Loucy (cell line): Measurements from ENCODE around the gene KLK3.

Experiments
- EZH2phosphoT487 ChIP-seq: fragments of 200-600 bp; IDR thresholded peaks from 2 replicates; pipeline ENCODE4 v1.6.1; 2018; ENCODE audit warnings: antibody characterized with exemption, mild to moderate bottlenecking, moderate library complexity, borderline replicate concordance
- TF ChIP-seq, protein P1 (sequence below): fragments of 200-600 bp; sonication (generic); conservative IDR thresholded peaks from 2 replicates; pipeline ENCODE4 v1.5.1; 2014; ENCODE audit warnings: mild to moderate bottlenecking, antibody characterized with exemption, low read length

DNA sequence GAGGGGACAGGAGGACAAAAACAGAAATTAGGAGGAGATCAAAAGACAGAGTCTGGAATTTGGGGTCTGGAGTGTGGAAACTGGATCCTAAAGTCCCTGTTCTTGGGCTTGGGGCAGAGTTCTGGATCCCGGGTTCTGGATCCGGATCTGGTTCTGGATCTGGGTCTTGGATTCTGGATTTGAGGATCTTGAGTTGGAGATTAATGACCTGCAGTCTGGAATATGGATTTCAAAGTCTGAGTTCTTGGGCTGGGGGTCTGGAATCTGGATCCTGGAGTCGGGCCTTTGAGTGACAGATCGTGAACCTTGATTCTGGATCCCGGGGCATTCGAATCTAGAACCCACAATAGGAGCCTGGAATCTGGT, 20.9 kb upstream of the KLK3 start:
- TF ChIP-seq, protein P1, sequence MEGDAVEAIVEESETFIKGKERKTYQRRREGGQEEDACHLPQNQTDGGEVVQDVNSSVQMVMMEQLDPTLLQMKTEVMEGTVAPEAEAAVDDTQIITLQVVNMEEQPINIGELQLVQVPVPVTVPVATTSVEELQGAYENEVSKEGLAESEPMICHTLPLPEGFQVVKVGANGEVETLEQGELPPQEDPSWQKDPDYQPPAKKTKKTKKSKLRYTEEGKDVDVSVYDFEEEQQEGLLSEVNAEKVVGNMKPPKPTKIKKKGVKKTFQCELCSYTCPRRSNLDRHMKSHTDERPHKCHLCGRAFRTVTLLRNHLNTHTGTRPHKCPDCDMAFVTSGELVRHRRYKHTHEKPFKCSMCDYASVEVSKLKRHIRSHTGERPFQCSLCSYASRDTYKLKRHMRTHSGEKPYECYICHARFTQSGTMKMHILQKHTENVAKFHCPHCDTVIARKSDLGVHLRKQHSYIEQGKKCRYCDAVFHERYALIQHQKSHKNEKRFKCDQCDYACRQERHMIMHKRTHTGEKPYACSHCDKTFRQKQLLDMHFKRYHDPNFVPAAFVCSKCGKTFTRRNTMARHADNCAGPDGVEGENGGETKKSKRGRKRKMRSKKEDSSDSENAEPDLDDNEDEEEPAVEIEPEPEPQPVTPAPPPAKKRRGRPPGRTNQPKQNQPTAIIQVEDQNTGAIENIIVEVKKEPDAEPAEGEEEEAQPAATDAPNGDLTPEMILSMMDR, result no peak
- no peak for TF ChIP-seq EZH2phosphoT487
